Measurements from ENCODE around the gene KCNJ10. TPM values are rescaled to one million over a fixed set of nuclear protein-coding genes. Genes with fewer than 3 reads are reported as not detected.

The KCNJ10 gene
- total RNA-seq, 1 experiment from 2014 or later: 1.4 TPM

- TF ChIP-seq PRRX2 (CRISPR knock-in tag; IDR thresholded peaks at IDR 0.05) (no peak), ZNF671 (CRISPR knock-in tag; IDR thresholded peaks at IDR 0.05) (no peak), RELA (CRISPR knock-in tag; IDR thresholded peaks at IDR 0.05; ENCODE audit: borderline replicate concordance) (no peak), ZNF121 (CRISPR knock-in tag; IDR thresholded peaks at IDR 0.05) (no peak), NR2C2 (CRISPR knock-in tag; IDR thresholded peaks at IDR 0.05) (no peak), ATF3 (CRISPR knock-in tag; conservative IDR thresholded peaks at IDR 0.05) (no peak), OVOL2 (CRISPR knock-in tag; IDR thresholded peaks at IDR 0.05; ENCODE audit: borderline replicate concordance) (no peak), E2F1 (CRISPR knock-in tag; IDR thresholded peaks at IDR 0.05) (no peak)
- TF ChIP-seq, protein P1, sequence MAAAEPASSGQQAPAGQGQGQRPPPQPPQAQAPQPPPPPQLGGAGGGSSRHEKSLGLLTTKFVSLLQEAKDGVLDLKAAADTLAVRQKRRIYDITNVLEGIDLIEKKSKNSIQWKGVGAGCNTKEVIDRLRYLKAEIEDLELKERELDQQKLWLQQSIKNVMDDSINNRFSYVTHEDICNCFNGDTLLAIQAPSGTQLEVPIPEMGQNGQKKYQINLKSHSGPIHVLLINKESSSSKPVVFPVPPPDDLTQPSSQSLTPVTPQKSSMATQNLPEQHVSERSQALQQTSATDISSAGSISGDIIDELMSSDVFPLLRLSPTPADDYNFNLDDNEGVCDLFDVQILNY (CRISPR knock-in tag; IDR thresholded peaks at IDR 0.05): no peak
- TF ChIP-seq, protein P2, sequence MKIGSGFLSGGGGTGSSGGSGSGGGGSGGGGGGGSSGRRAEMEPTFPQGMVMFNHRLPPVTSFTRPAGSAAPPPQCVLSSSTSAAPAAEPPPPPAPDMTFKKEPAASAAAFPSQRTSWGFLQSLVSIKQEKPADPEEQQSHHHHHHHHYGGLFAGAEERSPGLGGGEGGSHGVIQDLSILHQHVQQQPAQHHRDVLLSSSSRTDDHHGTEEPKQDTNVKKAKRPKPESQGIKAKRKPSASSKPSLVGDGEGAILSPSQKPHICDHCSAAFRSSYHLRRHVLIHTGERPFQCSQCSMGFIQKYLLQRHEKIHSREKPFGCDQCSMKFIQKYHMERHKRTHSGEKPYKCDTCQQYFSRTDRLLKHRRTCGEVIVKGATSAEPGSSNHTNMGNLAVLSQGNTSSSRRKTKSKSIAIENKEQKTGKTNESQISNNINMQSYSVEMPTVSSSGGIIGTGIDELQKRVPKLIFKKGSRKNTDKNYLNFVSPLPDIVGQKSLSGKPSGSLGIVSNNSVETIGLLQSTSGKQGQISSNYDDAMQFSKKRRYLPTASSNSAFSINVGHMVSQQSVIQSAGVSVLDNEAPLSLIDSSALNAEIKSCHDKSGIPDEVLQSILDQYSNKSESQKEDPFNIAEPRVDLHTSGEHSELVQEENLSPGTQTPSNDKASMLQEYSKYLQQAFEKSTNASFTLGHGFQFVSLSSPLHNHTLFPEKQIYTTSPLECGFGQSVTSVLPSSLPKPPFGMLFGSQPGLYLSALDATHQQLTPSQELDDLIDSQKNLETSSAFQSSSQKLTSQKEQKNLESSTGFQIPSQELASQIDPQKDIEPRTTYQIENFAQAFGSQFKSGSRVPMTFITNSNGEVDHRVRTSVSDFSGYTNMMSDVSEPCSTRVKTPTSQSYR (CRISPR knock-in tag; IDR thresholded peaks at IDR 0.05): no peak
Observed at GRCh38 chr1:159949123-159949522, 120.8 kb downstream of the KCNJ10 start (continued).

Other genes starting within 250 kb of the KCNJ10 start
- 0.07 TPM in 1 of 3 replicates, not detected in the others for gene SLAMF8, start 243.3 kb downstream of the KCNJ10 start, total RNA-seq (2021)
- gene VSIG8, start 207.5 kb downstream of the KCNJ10 start, total RNA-seq (2021): not detected in 3 replicates
- gene CFAP45, start 170.0 kb downstream of the KCNJ10 start, total RNA-seq (2021): 0.27 to 0.48 TPM (median 0.48 TPM) in 3 replicates
- gene TAGLN2, start 144.7 kb downstream of the KCNJ10 start, total RNA-seq (2021): 66.9 to 75.3 TPM (median 73.3 TPM) in 3 replicates
- 16.4 to 19.4 TPM (median 18.8 TPM) in 3 replicates for gene IGSF9, start 124.5 kb downstream of the KCNJ10 start, total RNA-seq (2021)
- gene SLAMF9, start 115.9 kb downstream of the KCNJ10 start, total RNA-seq (2021): not detected in 3 replicates
- 4.4 to 5.2 TPM (median 4.4 TPM) in 3 replicates for gene PIGM, start 38.2 kb downstream of the KCNJ10 start, total RNA-seq (2021)
- gene KCNJ9, start 11.4 kb upstream of the KCNJ10 start, total RNA-seq (2021): 0.09 to 0.14 TPM in 2 of 3 replicates, not detected in the other
- 86.7 to 101 TPM (median 95.1 TPM) in 3 replicates for gene IGSF8, start 28.5 kb upstream of the KCNJ10 start, total RNA-seq (2021)
- 22.8 to 25.6 TPM (median 23.2 TPM) in 3 replicates for gene ATP1A2, start 45.6 kb upstream of the KCNJ10 start, total RNA-seq (2021)
- gene ATP1A4, start 81.4 kb upstream of the KCNJ10 start, total RNA-seq (2021): 0.37 to 0.78 TPM (median 0.55 TPM) in 3 replicates
- gene CASQ1, start 120.4 kb upstream of the KCNJ10 start, total RNA-seq (2021): 0.46 to 0.50 TPM (median 0.48 TPM) in 3 replicates
- gene PEA15, start 135.2 kb upstream of the KCNJ10 start, total RNA-seq (2021): 43.6 to 56.3 TPM (median 46.9 TPM) in 3 replicates
- 121 to 143 TPM (median 128 TPM) in 3 replicates for gene DCAF8, start 192.4 kb upstream of the KCNJ10 start, total RNA-seq (2021)
- 80.6 to 85.5 TPM (median 85.2 TPM) in 3 replicates for gene PEX19, start 215.0 kb upstream of the KCNJ10 start, total RNA-seq (2021)

Measured in WTC11 (cell line).